ENCODE results near the gene FBXO11.
A peak's percentile ranks its signal among the peaks of the same experiment; 100 is the strongest.

The FBXO11 gene

DNA sequence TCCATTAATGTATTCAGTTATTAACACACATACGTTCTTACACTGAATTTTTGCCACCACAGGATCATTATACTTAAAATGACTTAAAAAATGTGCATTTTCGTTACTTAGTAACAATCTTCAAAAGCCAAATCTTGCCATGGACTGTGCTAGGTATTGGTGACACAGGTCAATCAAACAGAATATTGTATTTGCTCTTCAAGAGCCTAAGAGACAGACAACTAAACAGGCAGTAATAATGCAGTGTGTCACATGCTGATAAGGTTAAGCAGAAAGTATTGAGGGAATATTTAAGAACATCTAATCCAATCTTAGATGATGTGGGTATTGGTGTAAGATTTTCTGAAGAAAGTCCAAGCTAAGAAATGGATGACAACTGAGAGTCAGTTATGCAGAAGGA is 56.9 kb downstream of the FBXO11 start:
- DNase-seq (ENCODE audit: low read depth) = no peak

DNA sequence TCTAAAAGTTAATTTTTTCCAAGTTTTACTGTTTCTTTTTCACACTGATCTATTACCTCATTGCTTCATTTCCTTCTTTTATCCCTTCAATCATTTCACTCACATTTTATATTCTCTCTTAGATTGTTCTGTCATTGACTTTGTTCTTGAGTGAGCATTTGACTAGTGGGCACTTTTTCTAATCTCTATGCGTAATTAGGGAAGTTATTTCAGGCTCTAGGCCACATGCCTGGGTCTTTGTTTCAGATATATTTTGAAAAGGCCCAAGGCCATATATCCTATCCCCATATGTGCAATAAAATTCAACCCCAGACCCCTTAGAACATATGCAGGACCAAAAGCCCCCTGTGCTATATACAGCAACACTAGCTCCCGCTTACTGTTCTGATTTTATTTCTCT is 62.1 kb downstream of the FBXO11 start:
- no peak for DNase-seq (ENCODE audit: low read depth)

- no peak for DNase-seq (ENCODE audit: low read depth)
Measured at GRCh38 chr2:47843407-47843806, 62.9 kb downstream of the FBXO11 start.

- DNase-seq (ENCODE audit: low read depth) = no peak
Measured at GRCh38 chr2:47842846-47843245, 63.5 kb downstream of the FBXO11 start.

GRCh38 chr2:47838686-47839085 is 67.6 kb downstream of the FBXO11 start:
- no peak for DNase-seq (ENCODE audit: low read depth)

- DNase-seq (ENCODE audit: low read depth) = no peak
Measured at GRCh38 chr2:47838249-47838648, 68.0 kb downstream of the FBXO11 start.

DNA sequence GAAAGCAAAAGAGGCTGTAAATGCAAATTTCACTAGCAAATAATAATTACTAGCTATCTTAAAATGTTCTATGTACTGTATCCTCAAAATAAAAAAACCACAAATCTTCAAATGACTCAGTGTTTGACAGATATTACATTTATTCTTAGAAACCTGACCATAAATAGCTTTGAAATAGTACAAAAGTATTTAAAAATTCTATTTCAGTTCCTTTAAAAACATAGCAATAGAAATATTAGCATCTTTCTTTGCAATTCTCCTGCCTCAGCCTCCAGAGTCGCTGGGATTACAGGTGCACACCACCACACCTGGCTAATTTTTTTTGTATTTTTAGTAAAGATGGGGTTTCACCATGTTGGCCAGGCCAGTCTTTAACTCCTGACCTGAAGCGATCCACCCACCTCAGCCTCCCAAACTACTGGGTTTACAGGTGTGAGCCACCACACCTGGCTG is 72.8 kb downstream of the FBXO11 start:
- no peak for DNase-seq (ENCODE audit: low read depth)

DNA sequence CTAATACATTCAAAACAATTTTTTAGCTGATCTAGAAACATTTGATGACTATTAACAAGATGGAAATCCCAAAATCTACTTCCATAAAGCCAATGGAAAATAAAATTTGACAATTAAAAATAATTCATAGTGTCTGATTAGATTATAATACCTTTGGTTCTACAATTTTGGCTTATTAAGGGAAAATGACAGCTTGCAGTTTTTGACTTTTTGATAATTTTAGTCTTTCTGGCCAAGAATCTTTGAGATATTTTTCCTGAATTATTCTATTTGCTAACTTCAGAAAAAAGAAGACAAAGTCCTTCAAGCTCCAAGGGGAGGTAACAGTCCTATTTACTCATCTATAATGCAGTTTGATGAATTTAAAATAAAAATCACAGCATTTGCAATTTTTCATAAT is 83.8 kb downstream of the FBXO11 start:
- no peak for DNase-seq (ENCODE audit: low read depth)

DNA sequence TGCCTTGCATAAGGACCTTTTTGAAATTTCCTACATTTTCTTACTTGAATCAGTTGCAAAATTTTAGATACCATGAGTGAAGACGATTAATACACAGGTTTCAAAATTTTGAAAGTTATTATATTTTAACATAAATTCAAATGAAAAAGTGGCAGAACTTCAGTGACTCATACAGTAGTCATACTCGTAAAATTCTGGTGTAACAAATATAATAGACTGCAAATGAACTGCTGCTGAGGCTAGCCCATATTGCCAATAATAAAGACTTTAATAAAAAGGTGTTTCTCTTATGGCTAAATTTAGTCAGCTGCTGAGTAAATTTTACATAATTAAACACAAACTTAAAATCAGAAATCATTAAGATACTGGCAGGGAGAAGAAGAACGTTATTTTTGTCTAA is 86.5 kb downstream of the FBXO11 start:
- peak; percentile 55 for DNase-seq (ENCODE audit: low read depth)

DNA sequence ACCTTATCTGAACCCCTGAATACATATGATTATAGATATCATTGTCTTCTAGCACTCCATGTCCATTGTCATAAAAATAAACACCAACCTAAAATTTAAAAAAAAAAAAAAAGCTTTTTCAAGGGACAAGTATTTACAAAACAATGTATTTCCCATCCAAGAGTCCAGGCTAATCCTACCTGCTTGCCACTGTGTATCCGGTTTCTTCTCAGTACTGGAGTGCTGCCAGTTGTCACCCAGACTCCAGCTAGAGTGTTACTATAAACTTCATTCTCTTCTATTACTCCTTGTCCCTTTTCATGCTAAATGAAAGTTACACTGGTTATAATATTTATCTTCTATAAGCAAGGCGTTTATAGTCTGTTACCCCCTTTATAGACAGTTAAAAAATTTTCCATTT is 87.5 kb downstream of the FBXO11 start:
- DNase-seq (ENCODE audit: low read depth) = no peak

DNA sequence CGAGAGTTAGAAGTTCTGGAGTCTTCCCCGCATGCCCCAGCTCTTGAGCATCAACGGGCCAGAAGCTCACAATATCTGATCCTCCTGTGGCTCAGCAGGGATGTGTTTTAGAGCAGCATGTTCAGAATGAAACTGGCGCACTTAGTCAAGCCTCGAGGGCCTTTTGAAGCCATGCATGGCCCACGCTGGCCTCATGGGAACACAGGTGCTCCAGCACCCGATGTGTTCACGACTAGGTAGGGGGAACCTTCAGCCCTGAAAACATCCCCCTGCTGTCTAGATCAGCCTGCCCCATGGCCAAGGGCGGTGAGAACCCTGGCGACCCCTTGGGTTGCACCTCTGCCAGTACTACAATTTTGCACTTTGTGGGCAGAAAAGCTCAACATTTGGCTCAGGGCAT is 90.5 kb downstream of the FBXO11 start:
- no peak for DNase-seq (ENCODE audit: low read depth)

- no peak for DNase-seq (ENCODE audit: low read depth)
Measured at GRCh38 chr2:47811668-47812067, 94.6 kb downstream of the FBXO11 start.

DNA sequence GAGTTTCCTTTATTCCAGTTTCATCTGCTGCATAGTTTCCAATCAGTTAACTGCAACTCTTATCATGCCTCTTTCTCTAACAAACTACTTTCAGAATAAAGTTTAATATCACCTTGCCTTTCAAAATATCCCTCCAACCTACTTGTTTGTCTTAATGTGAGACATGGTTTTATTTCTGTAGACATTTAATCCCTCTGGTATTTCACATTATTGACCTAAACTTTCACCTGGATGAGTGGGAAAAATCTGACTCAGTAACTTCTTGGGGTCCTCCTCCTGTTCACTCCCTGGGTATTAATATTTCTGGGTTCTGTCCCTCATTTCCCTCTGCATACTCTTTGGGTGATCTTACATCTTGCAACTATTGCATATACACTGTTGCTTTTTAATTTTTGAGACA is 95.4 kb downstream of the FBXO11 start:
- DNase-seq (ENCODE audit: low read depth) = no peak

- DNase-seq (ENCODE audit: low read depth) = no peak
Measured at GRCh38 chr2:47809903-47810302, 96.4 kb downstream of the FBXO11 start.

DNA sequence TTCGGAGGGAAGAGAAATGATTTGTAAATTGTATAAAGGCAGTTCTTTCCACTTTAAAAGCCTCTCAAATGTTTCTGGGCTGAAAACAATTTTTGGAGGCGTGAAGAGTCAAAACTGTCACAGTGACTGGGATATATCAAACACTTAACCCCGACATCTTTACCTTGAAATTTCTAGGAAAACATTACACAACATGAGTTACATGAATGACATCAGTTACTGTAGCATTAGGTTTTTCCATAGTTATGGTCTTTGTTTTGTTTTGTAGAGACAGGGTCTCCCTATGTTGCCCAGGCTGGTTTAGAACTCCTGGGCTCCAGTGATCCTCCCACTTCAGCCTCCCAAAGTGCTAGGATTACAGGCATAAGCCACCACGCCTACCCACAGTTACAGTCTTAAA is 97.7 kb downstream of the FBXO11 start:
- DNase-seq (ENCODE audit: low read depth) = no peak

GRCh38 chr2:47805850-47806249 is 100.4 kb downstream of the FBXO11 start:
- no peak for DNase-seq (ENCODE audit: low read depth)

DNA sequence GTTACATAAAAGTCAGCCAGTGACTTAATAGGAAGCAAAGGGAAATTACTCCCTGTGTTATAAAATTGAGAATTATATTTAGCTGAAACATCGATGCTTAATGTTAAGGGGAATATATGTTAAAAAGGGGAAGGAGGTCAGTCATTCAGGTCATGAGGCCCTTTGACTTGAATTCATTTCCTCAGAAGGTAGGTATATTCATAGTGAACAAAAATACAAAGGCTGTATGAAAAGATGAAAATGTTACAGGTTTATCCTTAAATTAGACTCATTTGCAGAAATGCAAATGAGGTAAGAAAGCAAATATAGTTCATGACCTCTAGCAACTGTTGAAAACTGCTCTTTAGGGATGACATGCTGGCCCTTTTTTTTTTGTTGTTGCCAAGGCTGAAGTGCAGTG is 102.5 kb downstream of the FBXO11 start:
- no peak for DNase-seq (ENCODE audit: low read depth)

- DNase-seq (ENCODE audit: low read depth) = no peak
Measured at GRCh38 chr2:47803363-47803762, 102.9 kb downstream of the FBXO11 start.

- no peak for DNase-seq (ENCODE audit: low read depth)
Measured at GRCh38 chr2:47801118-47801517, 105.2 kb downstream of the FBXO11 start.

- DNase-seq (ENCODE audit: low read depth) = no peak
Measured at GRCh38 chr2:47799031-47799609, 107.2 kb downstream of the FBXO11 start.

DNA sequence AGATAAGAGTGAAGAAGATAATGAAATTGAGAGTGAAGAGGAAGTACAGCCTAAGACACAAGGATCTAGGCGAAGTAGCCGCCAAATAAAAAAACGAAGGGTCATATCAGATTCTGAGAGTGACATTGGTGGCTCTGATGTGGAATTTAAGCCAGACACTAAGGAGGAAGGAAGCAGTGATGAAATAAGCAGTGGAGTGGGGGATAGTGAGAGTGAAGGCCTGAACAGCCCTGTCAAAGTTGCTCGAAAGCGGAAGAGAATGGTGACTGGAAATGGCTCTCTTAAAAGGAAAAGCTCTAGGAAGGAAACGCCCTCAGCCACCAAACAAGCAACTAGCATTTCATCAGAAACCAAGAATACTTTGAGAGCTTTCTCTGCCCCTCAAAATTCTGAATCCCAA is 107.7 kb downstream of the FBXO11 start:
- no peak for DNase-seq (ENCODE audit: low read depth)

- no peak for DNase-seq (ENCODE audit: low read depth)
Measured at GRCh38 chr2:47796090-47796697, 110.1 kb downstream of the FBXO11 start.

GRCh38 chr2:47785986-47786385 is 120.3 kb downstream of the FBXO11 start:
- DNase-seq (ENCODE audit: low read depth) = no peak

DNA sequence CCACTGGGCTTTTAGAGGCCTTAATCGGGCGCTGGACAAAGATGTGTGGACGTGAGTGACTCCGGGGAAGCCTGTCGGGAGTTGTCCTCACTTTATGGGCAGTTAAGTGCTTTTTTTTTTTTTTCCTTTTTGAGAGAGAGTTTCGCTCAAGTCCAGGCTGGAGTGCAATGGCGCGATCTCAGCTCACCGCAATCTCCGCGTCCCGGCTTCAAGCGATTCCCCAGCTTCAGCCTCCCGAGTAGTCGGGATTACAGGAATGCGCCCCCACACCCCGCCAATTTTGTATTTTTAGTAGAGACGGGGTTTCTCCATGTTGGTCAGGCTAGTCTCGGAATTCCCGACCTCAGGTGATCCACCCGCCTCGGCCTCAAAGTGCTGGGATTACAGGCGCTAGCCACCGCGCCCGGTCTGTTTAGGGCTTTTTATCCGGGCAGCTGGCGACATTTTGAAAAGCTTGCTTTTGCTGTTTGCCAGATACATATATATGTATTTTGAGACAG is 121.9 kb downstream of the FBXO11 start:
- DNase-seq (ENCODE audit: low read depth) = no peak
